ENCODE measurements around the gene BEAN1.

BEAN1 gene

GRCh38 chr16:66528294-66528693 is 101.2 kb downstream of the BEAN1 start:
- CTCF ChIA-PET: interaction anchor here (1.3 to 1.6 kb wide), 3 partner anchors 11 to 61 kb away, joined by 4 read pairs; no protein-coding TSS in a partner anchor
- POLR2A ChIA-PET: no interaction called here
- no peak for DNase-seq (ENCODE audit: extremely low spot score)
- no peak for TF ChIP-seq CTCF (IDR thresholded peaks at IDR 0.05; ENCODE audit: control extremely low read depth, extremely low read depth, low read depth, missing control alignments)

GRCh38 chr16:66529475-66529874 is 102.4 kb downstream of the BEAN1 start:
- CTCF ChIA-PET: interaction anchor here (1.6 kb wide), 1 partner anchor 302 kb away, joined by 3 read pairs; the partner anchor contains the start of gene NAE1

More at GRCh38 chr16:66529475-66529874, 102.4 kb downstream of the BEAN1 start:
- no peak for DNase-seq (ENCODE audit: extremely low spot score)
- POLR2A ChIA-PET: no interaction called here
- TF ChIP-seq CTCF (IDR thresholded peaks at IDR 0.05; ENCODE audit: control extremely low read depth, extremely low read depth, low read depth, missing control alignments): no peak

Measured in GM10248 (cell line).